Fibroblast of lung (primary cell): ENCODE data around the gene SREK1IP1.

Experiments used
- EZH2 ChIP-seq: IDR thresholded peaks from 2 replicates; pipeline ENCODE4 v1.5.1; 2012; ENCODE audit warnings: low read length, control low read depth, mild to moderate bottlenecking; ENCODE audit errors: missing control alignments
- TF ChIP-seq, protein P1 (sequence below), 2 donors: IDR thresholded peaks in 1 of 2; conservative IDR thresholded peaks in 1 of 2; 1 replicate in 1 of 2; 2 replicates in 1 of 2; pipeline ENCODE4 v1.5.1; 2011 to 2012; ENCODE audit warnings: low read length in 2 of 2, control low read depth in 1 of 2, inconsistent platforms in 1 of 2, low read depth in 1 of 2, mild to moderate bottlenecking in 1 of 2

DNA sequence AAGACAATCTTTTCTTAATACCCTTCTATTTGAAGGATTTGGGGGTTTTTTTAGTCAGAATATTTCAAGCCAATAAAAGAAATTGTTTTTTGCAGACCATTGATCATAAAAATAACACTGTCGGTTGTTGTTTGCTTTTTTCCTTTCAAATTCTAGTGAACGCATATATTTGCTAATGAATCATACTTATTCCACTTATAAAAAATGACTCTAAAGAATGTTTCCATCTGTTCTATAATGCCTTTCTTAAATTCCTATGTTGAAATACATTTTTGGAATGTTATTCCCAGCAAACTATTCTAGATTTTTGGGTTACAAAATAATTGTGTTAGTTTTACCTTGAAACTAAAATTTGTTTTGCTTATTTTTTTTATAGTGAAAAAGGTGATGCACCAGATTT, 32.4 kb upstream of the SREK1IP1 start:
- TF ChIP-seq EZH2: no peak
- TF ChIP-seq, protein P1, sequence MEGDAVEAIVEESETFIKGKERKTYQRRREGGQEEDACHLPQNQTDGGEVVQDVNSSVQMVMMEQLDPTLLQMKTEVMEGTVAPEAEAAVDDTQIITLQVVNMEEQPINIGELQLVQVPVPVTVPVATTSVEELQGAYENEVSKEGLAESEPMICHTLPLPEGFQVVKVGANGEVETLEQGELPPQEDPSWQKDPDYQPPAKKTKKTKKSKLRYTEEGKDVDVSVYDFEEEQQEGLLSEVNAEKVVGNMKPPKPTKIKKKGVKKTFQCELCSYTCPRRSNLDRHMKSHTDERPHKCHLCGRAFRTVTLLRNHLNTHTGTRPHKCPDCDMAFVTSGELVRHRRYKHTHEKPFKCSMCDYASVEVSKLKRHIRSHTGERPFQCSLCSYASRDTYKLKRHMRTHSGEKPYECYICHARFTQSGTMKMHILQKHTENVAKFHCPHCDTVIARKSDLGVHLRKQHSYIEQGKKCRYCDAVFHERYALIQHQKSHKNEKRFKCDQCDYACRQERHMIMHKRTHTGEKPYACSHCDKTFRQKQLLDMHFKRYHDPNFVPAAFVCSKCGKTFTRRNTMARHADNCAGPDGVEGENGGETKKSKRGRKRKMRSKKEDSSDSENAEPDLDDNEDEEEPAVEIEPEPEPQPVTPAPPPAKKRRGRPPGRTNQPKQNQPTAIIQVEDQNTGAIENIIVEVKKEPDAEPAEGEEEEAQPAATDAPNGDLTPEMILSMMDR (conservative IDR thresholded peaks at IDR 0.05 in 1 of 2, IDR thresholded peaks at IDR 0.05 in 1 of 2; ENCODE audit: low read depth in 1 of 2, low read length in 2 of 2): no peak
